PC-3 (cell line): ENCODE measurements around the gene FAM83E. TPM values are rescaled to one million over a fixed set of nuclear protein-coding genes. Genes with fewer than 3 reads are reported as not detected.

Source experiments
- ATAC-seq: fragments of 200-7000 bp; cut with Tn5 transposase; 2 replicates; pipeline ENCODE4 v1.9.1; 2020; ENCODE audit warnings: mild to moderate bottlenecking, moderate library complexity
- BruUV-seq: library from RNA; stranded (reverse); fragments of 400-500 nt; replicated peaks from 2 replicates; lab custom pipeline; 2021; lab: Mats Ljungman, UMichigan
- CTCF ChIA-PET: fragments of 300-600 bp; sonication (Branson Sonifier 250); formaldehyde crosslinking; loops from one replicate; lab custom pipeline; 2022; ENCODE audit warnings: antibody characterized with exemption; lab: Charles Lee
- POLR2A ChIA-PET: fragments of 300-600 bp; sonication (Branson Sonifier 250); formaldehyde crosslinking; loops from one replicate; lab custom pipeline; 2022; ENCODE audit warnings: antibody characterized with exemption; ENCODE audit not compliant: unreplicated experiment; lab: Charles Lee
- DNase-seq: peaks from one replicate; pipeline ENCODE4 v3.0.0-alpha.2; 2015
- H2AFZ ChIP-seq: fragments of 300-600 bp; sonication (generic); 2 replicates; pipeline ENCODE4 v1.6.0; 2016; ENCODE audit warnings: antibody characterized with exemption, low read length
- H3F3A ChIP-seq: fragments of 300-600 bp; sonication (generic); one replicate; pipeline ENCODE4 v1.6.0; 2017; ENCODE audit warnings: antibody characterized with exemption, low read length, control low read depth, mild to moderate bottlenecking; ENCODE audit not compliant: unreplicated experiment
- H3K27ac ChIP-seq: fragments of 300-600 bp; sonication (generic); 2 replicates; pipeline ENCODE4 v1.5.1; 2016; ENCODE audit warnings: mild to moderate bottlenecking, low read length
- H3K27me3 ChIP-seq: fragments of 300-600 bp; sonication (generic); 2 replicates; pipeline ENCODE4 v1.6.1; 2016; ENCODE audit warnings: low read length, mixed read lengths
- H3K36me3 ChIP-seq: fragments of 300-600 bp; sonication (generic); 2 replicates; pipeline ENCODE4 v1.6.1; 2016; ENCODE audit warnings: low read depth, mixed run types, low read length, mixed read lengths
- H3K4me1 ChIP-seq: fragments of 300-600 bp; sonication (generic); 2 replicates; pipeline ENCODE4 v1.5.1; 2016; ENCODE audit warnings: low read length; ENCODE audit not compliant: insufficient read depth
- H3K4me2 ChIP-seq: fragments of 300-600 bp; sonication (generic); 2 replicates; pipeline ENCODE4 v1.6.0; 2016; ENCODE audit warnings: low read length
- H3K4me3 ChIP-seq: fragments of 300-600 bp; sonication (generic); 2 replicates; pipeline ENCODE4 v1.5.1; 2016; ENCODE audit warnings: mild to moderate bottlenecking, low read length, mixed read lengths
- H3K79me2 ChIP-seq: fragments of 300-600 bp; sonication (generic); 2 replicates; pipeline ENCODE4 v1.6.1; 2017; ENCODE audit warnings: low read length, mixed read lengths
- H3K9ac ChIP-seq: fragments of 300-600 bp; sonication (generic); 2 replicates; pipeline ENCODE4 v1.6.0; 2016; ENCODE audit warnings: mild to moderate bottlenecking, low read length
- H3K9me2 ChIP-seq: fragments of 300-600 bp; sonication (generic); replicated peaks from 2 replicates; pipeline ENCODE4 v1.6.1; 2016; ENCODE audit warnings: mixed run types, low read length, mixed read lengths
- H3K9me3 ChIP-seq: fragments of 300-600 bp; sonication (generic); 2 replicates; pipeline ENCODE4 v1.6.1; 2016; ENCODE audit warnings: low read length, mixed read lengths
- H4K20me1 ChIP-seq: fragments of 300-600 bp; sonication (generic); 2 replicates; pipeline ENCODE4 v1.6.1; 2016; ENCODE audit warnings: low read length, mixed read lengths
- EZH2 ChIP-seq: fragments of 300-600 bp; sonication (generic); IDR thresholded peaks from one replicate; pipeline ENCODE4 v1.6.1; 2017; ENCODE audit warnings: antibody characterized with exemption, mild to moderate bottlenecking, low read length; ENCODE audit not compliant: unreplicated experiment
- EZH2phosphoT487 ChIP-seq: fragments of 300-600 bp; sonication (generic); IDR thresholded peaks from 2 replicates; pipeline ENCODE4 v1.6.1; 2018; ENCODE audit warnings: mild to moderate bottlenecking, antibody characterized with exemption, low read length, borderline replicate concordance
- intact Hi-C: fragments of 100-400 bp; cut with micrococcal nuclease; formaldehyde crosslinking; loops from 2 replicates; pipeline ENCODE4 v1.9.0; 2023
- total RNA-seq: library from RNA; depleted of rRNA; stranded (reverse); fragments of >200 nt; gene quantifications from 2 replicates; pipeline ENCODE4 v1.2.3, GENCODE V29; 2014
- TF ChIP-seq, protein P1 (sequence below): fragments of 300-600 bp; sonication (generic); conservative IDR thresholded peaks from 2 replicates; pipeline ENCODE4 v1.5.1; 2017; ENCODE audit warnings: antibody characterized with exemption, low read depth, mild to moderate bottlenecking, low read length

Gene FAM83E
- total RNA-seq, 1 experiment from 2014 or later = 4.6 TPM

DNA sequence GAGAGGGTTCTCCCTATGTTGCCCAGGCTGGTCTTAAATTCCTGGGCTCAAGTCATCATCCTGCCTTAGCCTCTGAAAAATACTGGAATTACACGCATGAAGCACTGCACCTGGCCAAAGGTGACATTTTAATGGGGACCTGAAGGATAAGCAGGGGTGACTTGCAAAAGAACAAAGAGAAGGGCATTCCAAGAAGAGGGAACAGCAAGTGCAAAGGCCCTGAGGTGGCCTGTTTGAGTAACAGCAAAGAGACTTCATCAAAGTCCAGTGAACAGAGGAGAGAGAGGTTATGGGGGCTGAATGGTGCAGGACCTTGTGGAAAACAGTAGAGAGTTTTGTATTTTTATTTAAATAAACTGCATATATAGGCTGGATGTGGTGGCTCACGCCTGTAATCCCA is 27.0 kb upstream of the FAM83E start:
- Histone ChIP-seq H3K4me1 (peaks cover 10% of the 10 kb centered on the region; the same call in 1 of the 2 replicates), H3K9me2 (no peaks in the 10 kb centered on the region), H3F3A (no peaks in the 10 kb centered on the region), H2AFZ (no peak overlapping the region), H3K4me3 (no peak overlapping the region), H3K27me3 (no peaks in the 10 kb centered on the region), H4K20me1 (no peaks in the 10 kb centered on the region), H3K9ac (no peak overlapping the region), H3K4me2 (no peak overlapping the region), H3K36me3 (no peaks in the 10 kb centered on the region), H3K9me3 (no peaks in the 10 kb centered on the region), H3K27ac (no peak overlapping the region), H3K79me2 (no peaks in the 10 kb centered on the region)
- no TSS peak for BruUV-seq
- TF ChIP-seq EZH2 = no peak
- no peak for TF ChIP-seq EZH2phosphoT487
- TF ChIP-seq, protein P1, sequence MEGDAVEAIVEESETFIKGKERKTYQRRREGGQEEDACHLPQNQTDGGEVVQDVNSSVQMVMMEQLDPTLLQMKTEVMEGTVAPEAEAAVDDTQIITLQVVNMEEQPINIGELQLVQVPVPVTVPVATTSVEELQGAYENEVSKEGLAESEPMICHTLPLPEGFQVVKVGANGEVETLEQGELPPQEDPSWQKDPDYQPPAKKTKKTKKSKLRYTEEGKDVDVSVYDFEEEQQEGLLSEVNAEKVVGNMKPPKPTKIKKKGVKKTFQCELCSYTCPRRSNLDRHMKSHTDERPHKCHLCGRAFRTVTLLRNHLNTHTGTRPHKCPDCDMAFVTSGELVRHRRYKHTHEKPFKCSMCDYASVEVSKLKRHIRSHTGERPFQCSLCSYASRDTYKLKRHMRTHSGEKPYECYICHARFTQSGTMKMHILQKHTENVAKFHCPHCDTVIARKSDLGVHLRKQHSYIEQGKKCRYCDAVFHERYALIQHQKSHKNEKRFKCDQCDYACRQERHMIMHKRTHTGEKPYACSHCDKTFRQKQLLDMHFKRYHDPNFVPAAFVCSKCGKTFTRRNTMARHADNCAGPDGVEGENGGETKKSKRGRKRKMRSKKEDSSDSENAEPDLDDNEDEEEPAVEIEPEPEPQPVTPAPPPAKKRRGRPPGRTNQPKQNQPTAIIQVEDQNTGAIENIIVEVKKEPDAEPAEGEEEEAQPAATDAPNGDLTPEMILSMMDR = no peak
- DNase-seq = no peak
- ChIA-PET POLR2A (no interaction called here), CTCF (no interaction called here)
- ATAC-seq = no peak
- intact Hi-C loops = no loop called here

DNA sequence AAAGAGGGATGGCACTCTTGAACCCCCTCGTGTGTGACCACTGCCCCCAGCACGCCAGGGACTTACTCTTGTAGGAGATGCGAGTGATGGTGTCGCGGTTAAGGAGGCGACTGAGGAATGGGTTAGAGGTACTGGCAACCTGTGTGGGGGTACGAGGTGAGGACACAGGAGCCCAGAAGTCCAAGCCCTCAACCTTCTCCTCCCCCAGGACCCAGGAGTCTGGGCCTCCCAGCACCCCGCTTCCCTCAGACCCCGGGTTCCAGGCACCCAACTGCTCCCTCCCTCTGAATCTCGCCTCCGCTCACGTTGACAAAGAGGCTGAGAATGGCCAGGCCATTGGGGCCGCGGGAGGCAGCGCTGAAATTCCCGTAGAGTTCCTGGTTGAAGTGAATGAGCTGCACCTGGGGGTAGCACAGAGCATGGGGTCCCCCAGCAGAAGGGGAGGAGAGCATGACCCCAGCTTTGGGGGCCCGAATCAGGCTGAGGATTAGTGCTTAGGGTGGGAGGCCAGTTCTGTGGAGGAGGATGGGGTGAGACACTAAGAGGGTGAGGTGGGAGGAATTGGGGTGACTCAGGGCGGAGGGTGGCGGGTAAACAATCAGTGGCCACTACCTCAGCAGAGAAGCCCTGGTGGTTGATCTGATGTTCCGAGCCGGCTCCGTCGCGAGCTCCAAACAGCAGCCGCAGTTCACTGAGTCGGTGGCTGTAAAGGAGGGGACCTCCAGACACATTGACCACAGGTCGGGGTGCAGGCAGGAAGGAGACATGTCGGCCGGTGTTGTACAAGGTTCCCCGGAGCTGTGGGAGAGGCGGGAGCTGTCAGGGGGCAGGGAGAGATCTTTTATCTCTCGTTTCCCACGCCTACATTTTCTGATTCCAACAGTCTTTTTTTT is 24.9 kb upstream of the FAM83E start:
- intact Hi-C loops = no loop called here
- POLR2A ChIA-PET = no interaction called here
- no peaks in the 10 kb centered on the region for H3K9me2 ChIP-seq
- no peak overlapping the region for H3K27ac ChIP-seq
- DNase-seq = no peak
- no peak overlapping the region for H3K4me3 ChIP-seq
- H3K9me3 ChIP-seq = no peaks in the 10 kb centered on the region
- ATAC-seq = no peak
- no peaks in the 10 kb centered on the region for H4K20me1 ChIP-seq
- H2AFZ ChIP-seq = no peak overlapping the region
- no peaks in the 10 kb centered on the region for H3K27me3 ChIP-seq
- CTCF ChIA-PET = no interaction called here
- no peak overlapping the region for H3K9ac ChIP-seq
- H3F3A ChIP-seq = peaks cover 3% of the 10 kb centered on the region
- H3K36me3 ChIP-seq = no peaks in the 10 kb centered on the region
- H3K4me1 ChIP-seq = peaks cover 16% of the 10 kb centered on the region
- no peak overlapping the region for H3K4me2 ChIP-seq
- no TSS peak for BruUV-seq
- TF ChIP-seq, protein P1 = no peak
- no peak for TF ChIP-seq EZH2phosphoT487
- no peak for TF ChIP-seq EZH2
- H3K79me2 ChIP-seq = no peaks in the 10 kb centered on the region

DNA sequence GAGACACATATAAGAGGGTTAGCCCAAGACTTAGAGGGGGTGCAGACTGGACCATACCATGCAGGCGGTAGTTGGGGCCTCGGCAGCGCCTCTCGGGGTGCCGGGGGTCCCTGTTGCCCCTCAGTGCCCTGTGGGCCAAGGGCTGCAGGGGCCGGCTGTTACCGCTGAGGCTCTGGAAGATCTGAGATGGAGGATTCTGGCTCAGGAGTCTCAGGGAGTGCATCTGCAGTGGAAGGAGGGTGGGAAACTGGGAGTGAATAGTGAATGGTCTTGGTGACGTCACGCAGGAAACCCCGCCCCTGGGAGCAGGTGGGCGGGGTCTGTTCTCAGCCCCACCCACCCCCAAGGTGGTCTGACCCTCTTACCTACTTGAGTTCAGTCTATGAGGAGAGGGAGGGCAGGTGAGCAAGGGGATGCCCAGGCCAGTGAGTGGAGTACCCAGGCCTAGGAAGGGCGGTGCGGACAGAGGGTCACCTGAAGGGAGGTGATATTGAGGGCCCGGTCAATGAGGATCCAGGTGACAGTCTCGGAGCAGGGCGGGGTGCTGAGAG is 24.0 kb upstream of the FAM83E start:
- no peak overlapping the region for H3K9ac ChIP-seq

More for the DNA sequence above, 24.0 kb upstream of the FAM83E start:
- Histone ChIP-seq H3K4me3 (no peak overlapping the region), H2AFZ (no peak overlapping the region), H3K4me1 (peaks cover 22% of the 10 kb centered on the region), H3K36me3 (no peaks in the 10 kb centered on the region), H3K27me3 (no peaks in the 10 kb centered on the region), H3F3A (peaks cover 3% of the 10 kb centered on the region), H3K9me3 (no peaks in the 10 kb centered on the region), H3K4me2 (no peak overlapping the region), H3K79me2 (no peaks in the 10 kb centered on the region), H4K20me1 (no peaks in the 10 kb centered on the region), H3K27ac (no peak overlapping the region), H3K9me2 (no peaks in the 10 kb centered on the region)
- no TSS peak for BruUV-seq
- ChIA-PET CTCF (no interaction called here), POLR2A (no interaction called here)
- ATAC-seq = no peak
- intact Hi-C loops = no loop called here
- TF ChIP-seq EZH2 (no peak), EZH2phosphoT487 (no peak)
- TF ChIP-seq, protein P1 = no peak
- no peak for DNase-seq
